CD4-positive, alpha-beta T cell treated with Interleukin-21 for 1 hour (primary cell): ENCODE measurements around the gene PI16.

ENCODE experiments used
- DNase-seq: peaks from one replicate; pipeline ENCODE4 v3.0.0-alpha.2; 2020

Gene PI16

GRCh38 chr6:36954262-36954931 lies at the start of gene PI16:
PI16 (plus strand) TSS chr6:36954738; CDS start chr6:36954761, 23 bp downstream.
- DNase-seq, result peak; percentile 56

- DNase-seq, result no peak
These were observed 49.6 kb upstream of the PI16 start for GRCh38 chr6:36904851-36905393.

- DNase-seq, result no peak
These were observed 47.8 kb upstream of the PI16 start for GRCh38 chr6:36906539-36907325.

DNA sequence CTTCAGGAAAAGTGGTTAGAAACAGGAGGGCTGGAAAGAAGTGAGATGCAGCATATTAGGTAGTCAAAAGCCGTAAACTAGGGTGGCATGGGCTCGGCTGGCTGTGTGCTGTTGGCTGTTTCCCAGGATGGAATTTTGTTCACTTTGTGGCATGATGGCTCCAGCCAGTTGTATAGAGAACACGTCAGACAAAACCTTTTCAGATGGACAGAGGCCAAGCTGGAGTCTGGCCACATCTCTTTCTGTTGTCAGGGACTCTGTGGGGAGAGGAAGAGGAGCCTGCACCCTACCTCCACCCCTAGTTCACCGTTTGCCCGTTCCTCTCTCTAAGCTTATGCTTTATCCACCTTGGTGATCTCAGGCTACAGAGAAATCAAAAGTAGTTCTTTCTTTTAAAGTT lies 46.8 kb upstream of the PI16 start:
- no peak for DNase-seq

DNA sequence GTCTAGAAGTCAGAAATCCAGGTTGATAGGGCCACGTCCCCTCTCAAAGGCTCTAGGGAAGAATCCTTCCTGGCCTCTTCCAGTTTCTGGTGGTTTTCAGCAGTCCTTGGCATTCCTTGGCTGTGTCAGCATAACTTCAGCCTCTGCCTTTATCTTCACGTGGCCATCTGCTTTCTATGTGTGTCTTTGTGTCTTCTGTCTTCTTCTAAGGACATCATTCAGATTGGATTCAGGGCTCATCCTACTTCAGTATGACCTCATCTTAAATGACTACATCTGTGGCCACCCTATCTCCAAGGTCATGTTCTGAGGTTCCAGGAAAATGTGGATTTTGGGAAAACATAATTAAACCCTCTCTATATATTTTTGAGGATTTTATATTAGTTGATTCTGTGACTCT lies 45.8 kb upstream of the PI16 start:
- DNase-seq, result no peak

DNA sequence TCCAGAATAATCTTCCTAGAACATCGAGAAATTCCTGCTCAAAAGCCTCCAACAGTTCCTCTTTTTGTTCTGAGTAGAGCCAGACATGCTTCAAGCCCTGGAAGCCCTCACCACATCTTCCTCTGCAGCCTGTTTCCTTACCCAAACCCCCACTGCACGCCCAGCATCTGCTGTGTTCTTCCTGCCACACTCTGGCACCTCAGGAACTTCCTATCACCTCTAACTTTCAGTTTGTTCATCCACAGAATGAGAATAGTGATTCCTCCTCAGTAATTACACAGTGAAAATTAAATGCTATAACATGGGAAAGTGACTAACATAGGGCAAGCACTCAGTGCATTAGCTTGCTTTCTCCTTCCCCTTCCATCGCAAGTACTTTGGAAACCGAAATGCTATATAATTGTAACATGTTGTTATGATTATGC lies 42.5 kb upstream of the PI16 start:
- peak; percentile 45 for DNase-seq

GRCh38 chr6:36912586-36912985 lies 42.0 kb upstream of the PI16 start:
- DNase-seq, result peak; percentile 72

DNA sequence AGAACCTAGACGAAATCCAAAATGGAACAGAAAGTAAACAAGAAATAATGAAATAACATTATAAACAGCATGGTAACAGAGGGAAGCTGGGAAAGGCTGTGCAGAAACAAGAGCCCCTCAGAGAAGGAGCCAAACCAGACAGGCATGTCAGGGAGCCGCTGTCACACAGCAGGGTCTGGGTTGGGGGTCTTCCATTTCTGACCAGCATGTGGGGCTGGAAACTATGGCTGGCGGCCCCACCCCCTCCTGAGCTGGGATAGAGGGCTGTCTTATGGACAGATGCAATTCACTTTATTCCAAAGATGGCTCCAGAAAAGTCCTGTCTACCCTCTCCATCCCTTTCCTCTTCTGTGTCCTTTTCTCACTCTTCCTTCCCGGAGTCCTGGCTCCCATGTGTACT lies 41.5 kb upstream of the PI16 start:
- no peak for DNase-seq

- peak; percentile 54 for DNase-seq
These were observed 40.2 kb upstream of the PI16 start for GRCh38 chr6:36914227-36914794.

- no peak for DNase-seq
These were observed 38.9 kb upstream of the PI16 start for GRCh38 chr6:36915599-36915998.

- no peak for DNase-seq
These were observed 38.4 kb upstream of the PI16 start for GRCh38 chr6:36916126-36916525.

GRCh38 chr6:36917541-36918193 lies 36.9 kb upstream of the PI16 start:
- no peak for DNase-seq

GRCh38 chr6:36920049-36920448 lies 34.5 kb upstream of the PI16 start:
- no peak for DNase-seq

- no peak for DNase-seq
These were observed 34.0 kb upstream of the PI16 start for GRCh38 chr6:36920546-36920945.

DNA sequence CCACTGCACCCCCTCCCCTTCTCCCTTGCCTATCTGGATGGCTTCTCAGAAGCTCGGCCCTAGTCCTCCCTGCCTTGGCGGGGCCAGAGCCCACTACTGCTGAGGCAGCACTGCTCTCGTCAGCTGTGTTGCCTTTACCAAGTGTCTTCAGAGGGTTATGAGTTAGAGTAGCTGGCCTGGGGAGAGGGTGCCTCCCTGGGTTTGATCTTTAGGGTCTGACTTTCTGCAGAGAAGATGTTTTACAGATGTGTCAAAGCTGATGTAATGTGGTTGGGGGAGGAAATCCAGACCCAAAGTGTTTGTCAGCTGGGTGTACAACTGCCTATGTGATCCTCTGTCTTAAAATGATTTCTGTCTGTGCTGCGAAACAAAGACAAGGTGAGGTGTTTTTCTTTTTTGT lies 30.4 kb upstream of the PI16 start:
- no peak for DNase-seq

DNA sequence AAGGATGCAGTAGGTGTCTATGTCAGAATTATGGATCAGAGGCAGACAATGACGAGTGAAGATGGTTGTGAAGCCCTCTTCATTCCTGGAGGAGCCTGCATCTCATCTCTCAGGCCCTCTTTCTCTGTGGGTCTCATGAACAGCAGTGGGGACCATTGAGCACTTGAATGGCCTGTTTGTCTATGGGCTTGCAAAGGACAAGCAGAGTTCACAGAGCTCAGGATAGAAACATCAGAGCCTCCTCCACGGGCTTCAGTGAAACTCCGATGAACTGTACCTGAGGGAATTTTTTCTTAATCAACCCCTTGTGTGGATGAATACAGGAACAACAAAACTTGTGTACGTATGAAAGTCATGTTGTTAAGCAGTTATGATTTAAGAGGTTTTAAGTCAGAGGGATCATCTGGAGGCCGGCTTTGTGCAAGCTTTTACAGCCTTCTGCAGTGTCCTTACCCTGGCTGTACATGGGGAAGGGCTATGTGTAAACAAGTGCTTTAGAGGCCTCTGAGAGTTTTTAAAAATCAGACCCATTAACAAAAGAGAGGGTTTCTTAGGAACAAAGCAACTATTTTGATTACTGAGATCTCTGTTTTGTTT lies 29.7 kb upstream of the PI16 start:
- DNase-seq, result no peak

- DNase-seq, result no peak
These were observed 28.7 kb upstream of the PI16 start for GRCh38 chr6:36925809-36926208.

DNA sequence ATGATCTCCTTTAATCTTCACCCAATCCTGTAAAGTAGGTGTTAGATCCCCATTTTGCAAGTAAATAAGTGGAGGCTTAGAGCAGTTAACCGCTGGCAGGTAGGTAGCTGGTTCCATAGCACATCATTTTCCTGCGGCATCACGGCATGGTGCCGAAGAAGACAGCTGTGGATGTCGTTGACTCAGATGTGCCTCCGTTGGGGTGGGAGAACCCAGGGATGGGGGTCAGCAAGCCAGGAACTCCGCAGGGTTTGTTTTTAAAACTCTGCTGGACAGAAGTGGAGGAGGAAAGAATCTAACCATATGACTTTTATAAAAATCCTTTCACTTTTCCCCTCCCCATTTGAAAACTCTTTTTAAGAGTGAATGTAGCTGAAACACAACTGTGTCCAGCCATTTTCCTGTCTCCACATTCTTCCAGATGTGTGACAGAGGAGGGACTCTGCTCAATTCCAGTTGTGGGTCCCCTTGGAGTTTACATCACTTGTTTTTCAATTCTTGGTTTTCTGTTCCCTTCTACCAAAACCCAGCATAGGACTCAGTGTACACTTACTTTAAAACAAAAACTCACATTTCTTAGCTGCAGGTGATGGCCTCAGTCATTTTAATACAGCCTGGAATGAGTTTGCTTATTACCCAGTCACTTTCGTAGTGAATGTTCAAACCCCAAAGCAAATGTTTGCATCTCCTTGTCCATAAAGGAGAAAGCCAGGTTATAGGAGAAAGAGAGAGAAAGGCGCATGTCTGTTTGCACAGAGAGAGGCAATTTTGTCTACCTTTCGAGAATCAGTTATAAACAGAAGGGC lies 27.6 kb upstream of the PI16 start:
- DNase-seq, result no peak

GRCh38 chr6:36927691-36928546 lies 26.6 kb upstream of the PI16 start:
- DNase-seq, result no peak

DNA sequence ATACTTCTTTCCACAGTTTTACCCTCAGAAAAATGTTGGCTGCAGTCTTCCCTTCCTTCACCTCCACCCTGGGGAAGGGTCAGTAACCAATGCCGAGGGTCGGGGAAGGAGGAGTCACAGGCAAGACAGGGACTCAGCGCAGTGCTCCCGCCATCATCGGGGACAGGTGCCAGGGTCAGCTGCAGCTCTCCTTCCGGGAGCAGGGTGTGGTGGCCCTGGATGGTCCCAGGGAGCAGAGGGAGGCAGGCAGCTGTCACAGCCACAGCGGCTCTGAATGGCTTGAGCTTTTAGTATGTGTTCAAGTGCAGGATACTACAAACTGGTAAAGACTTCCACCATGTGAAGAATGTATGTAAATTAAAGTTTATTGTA lies 26.0 kb upstream of the PI16 start:
- DNase-seq, result no peak

GRCh38 chr6:36929152-36929551 lies 25.4 kb upstream of the PI16 start:
- no peak for DNase-seq
